Retinal pigment epithelial cell (primary cell): ENCODE results near the gene MYL9.

Source experiments
- DNase-seq: peaks from one replicate; pipeline ENCODE4 v3.0.0-alpha.2; 2010; ENCODE audit warnings: low read depth
- H3K4me3 ChIP-seq: 2 replicates; pipeline ENCODE4 v1.5.1; 2011; ENCODE audit warnings: mild to moderate bottlenecking, low read length, control low read depth, moderate library complexity
- CTCF ChIP-seq: conservative IDR thresholded peaks from 2 replicates; pipeline ENCODE4 v1.5.1; 2011; ENCODE audit warnings: low read depth, low read length, control low read depth, inconsistent platforms

Gene MYL9

GRCh38 chr20:36538026-36538722 is 3.1 kb upstream of the MYL9 start:
- H3K4me3 ChIP-seq, result no peak overlapping the region
- TF ChIP-seq CTCF, result no peak
- peak; percentile 52 for DNase-seq

GRCh38 chr20:36540551-36541211 is 638 bp upstream of the MYL9 start:
- TF ChIP-seq CTCF, result no peak
- no peak for DNase-seq
- peak overlapping the region; percentile 32 for H3K4me3 ChIP-seq

- H3K4me3 ChIP-seq, result peak overlapping the region; percentile 77
- TF ChIP-seq CTCF, result peak; percentile 73
- no peak for DNase-seq
These were observed 609 bp downstream of the MYL9 start for GRCh38 chr20:36541768-36542488.

- DNase-seq, result no peak
- no peak for TF ChIP-seq CTCF
- H3K4me3 ChIP-seq, result peak overlapping the region; percentile 77
These were observed 1.3 kb downstream of the MYL9 start for GRCh38 chr20:36542516-36543183.

GRCh38 chr20:36543184-36544133 is 2.1 kb downstream of the MYL9 start:
- peak overlapping the region; percentile 77 for H3K4me3 ChIP-seq
- DNase-seq, result no peak
- TF ChIP-seq CTCF, result no peak
